HL-60/S4 treated with phorbol 12-myristate 13-acetate at 8.2 ng/mL for 4 days and 3 days (cell line): ENCODE results near the gene ARFGEF3.

Source experiments
- in situ Hi-C: fragments of 300-500 bp; cut with MboI; formaldehyde crosslinking; loops from 2 replicates; pipeline ENCODE4 v1.15.0; 2022; ENCODE audit warnings: low sequenced_read_pairs

ARFGEF3 gene

DNA sequence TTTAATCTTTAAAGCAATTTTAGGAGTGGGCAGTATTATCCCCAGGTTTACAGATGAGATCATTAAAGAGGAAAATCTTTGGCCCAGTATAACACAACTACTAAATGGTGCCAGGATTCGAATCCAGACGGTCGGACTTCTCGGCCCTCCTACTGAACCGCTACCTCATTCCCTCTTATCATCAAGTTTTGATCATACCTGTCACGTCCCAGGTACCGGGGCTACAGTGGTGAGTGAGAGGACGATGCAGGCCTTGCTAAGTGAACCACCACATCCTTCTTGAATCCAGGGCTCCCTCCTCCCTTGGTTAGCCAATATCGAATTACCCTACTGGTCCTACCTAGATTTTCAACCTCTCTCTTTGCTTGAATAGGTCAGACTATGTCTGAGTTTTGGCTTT is 134.6 kb downstream of the ARFGEF3 start:
- in situ Hi-C loops = no loop called here

DNA sequence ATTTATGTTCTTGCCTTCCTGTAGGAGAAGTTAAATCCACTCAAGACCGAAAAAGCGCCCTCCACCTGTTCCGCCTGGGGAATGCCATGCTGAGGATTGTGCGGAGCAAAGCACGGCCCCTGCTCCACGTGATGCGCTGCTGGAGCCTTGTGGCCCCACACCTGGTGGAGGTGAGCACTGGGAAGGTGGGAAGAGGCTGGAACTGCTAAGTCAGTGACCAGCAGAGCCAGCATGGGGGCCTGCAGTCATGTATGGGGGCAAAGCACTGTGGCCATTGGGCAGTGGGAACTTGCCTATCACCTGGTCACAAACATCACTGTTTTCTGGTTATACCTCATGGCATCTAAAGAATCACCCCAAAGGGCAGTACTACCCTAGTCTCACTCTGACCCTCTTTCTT is 135.0 kb downstream of the ARFGEF3 start:
- in situ Hi-C loops = no loop called here

- in situ Hi-C loops = no loop called here
Observed at GRCh38 chr6:138297761-138298298, 136.1 kb downstream of the ARFGEF3 start.

GRCh38 chr6:138300469-138300868 is 138.7 kb downstream of the ARFGEF3 start:
- in situ Hi-C loops = no loop called here

DNA sequence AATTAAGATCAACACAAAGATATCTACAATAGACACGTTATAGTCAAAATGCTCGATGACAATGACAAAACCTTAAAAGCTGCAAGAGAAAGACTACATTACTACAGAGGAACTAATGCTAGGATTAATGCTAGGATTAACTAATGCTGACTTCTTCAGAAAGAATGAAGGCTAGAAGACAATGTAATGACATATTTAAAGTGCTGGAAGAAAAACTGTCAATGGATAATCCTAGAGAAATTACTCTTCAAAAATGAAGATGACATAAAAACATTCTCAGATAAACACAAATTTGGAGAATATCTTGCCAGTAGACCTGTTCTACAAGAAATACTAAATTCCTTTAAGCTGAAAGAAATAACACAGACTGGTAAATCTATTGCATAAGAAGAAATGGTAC is 140.8 kb downstream of the ARFGEF3 start:
- in situ Hi-C loops = no loop called here

DNA sequence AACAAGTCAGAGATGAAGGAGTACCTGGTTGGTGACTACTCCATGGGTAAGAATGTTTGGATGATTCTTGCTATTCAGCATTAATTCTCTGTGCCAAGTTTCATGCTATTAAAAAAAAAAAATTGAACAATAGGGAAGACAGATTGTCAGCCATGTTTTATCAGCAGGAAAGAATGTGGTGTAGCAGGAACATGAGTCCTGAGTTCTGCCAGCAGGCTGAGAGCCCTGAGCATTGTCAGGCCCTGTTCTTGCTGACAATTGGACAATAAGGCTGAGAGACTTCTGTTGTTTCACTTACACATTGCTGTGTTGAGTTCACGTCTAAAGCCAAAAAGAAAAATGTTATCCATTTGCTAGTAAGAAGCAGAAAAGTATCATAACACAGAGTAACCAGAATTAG is 145.6 kb downstream of the ARFGEF3 start:
- in situ Hi-C loops = no loop called here

GRCh38 chr6:138307816-138308730 is 146.3 kb downstream of the ARFGEF3 start:
- in situ Hi-C loops = no loop called here

DNA sequence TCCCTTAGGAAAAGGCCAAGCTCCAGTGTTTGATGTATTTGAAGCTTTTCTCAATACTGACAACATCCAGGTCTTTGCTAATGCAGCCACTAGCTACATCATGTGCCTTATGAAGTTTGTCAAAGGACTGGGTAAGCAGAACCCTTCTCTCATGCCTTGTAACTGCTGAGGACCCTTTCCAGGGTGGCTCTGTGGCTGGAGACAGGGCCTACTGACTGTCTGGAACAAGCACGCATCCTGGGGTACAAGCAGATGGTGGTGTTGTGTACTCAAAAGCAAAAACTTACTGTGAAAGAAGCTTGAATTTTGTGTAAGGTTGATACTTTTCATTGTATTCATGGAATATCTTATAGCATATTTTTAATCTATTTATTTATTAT is 147.0 kb downstream of the ARFGEF3 start:
- in situ Hi-C loops = no loop called here

DNA sequence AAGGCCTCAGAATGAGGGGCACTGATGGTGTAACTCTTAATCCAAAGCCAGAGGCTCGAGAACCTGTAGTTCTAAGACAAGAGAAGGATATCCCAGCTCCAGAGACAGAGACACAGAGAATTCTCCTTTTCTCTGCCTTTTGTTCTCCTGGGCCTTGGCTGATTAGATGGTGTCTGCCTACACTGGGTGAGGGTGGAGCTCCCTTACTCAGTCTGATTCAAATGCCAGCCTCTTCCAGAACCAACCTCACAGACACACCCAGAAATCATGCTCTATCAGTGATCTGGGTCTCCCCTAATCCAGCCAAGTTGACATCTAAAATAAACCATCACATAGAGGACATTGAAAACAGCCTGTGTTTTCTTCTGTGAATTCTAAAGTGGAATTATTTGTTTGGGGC is 148.0 kb downstream of the ARFGEF3 start:
- in situ Hi-C loops = no loop called here

DNA sequence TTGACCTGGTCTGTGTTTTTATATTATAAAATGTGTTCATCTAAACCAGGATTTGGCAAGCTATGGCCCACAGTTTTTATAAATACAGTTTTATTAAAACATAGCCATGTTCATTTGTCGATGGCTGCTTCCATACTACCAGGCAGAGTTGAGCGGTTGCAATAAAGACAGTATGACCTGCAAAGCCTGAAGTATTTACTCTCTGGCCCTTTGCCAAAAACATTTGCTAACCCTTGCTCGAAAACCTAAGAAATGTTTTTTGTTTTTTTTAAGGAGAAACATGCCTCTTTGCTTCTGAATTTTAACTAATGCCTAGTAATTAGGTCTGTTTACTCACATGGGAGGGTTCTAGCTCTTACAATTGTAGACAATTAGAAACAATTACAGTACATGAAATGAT is 148.6 kb downstream of the ARFGEF3 start:
- in situ Hi-C loops = no loop called here

- in situ Hi-C loops = no loop called here
Observed at GRCh38 chr6:138310821-138311220, 149.1 kb downstream of the ARFGEF3 start.

DNA sequence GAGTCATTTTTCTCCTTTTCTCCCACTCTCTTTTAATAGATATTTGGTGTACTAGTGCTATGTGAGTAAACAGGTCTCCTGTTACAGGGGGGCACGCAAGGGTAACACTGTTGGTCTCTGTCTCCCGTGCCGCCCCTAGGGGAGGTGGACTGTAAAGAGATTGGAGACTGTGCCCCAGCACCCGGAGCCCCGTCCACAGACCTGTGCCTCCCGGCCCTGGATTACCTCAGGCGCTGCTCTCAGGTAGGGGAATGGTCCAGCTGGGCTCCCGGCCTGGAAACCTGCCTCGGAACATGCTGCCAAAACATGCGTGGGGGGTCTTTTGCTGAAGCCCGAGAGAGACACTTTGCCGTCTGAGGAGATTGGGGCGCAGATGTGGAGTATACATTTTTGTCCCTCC is 149.5 kb downstream of the ARFGEF3 start:
- in situ Hi-C loops = no loop called here

DNA sequence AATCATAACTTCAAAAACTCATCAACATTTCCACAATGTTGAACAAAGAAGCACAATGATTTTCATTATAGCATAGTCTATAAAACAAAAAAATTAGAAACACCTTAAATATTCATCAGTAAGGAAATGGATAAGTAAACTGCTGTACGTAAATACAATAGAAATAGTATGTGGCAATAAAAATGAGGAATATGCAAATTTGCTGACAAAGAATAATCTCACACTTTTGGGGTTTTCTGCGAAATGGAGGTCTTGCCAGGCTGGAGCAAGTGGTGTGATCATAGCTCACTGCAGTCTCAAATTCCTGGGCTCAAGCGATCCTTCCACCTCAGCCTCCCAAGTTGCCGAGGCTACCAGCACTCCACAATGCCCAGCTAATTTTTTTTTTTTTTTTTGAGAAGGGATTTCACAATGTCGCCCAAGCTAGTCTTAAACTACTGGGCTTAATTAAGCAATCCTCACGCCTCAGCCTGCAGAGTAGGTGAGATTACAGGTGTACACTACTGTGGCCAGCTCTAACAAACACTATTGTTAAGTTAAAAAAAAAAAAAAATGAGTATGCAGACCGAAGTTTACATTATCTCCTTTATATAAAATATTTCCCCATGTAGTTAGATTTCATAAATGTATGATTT is 157.1 kb downstream of the ARFGEF3 start:
- in situ Hi-C loops = no loop called here

- in situ Hi-C loops = no loop called here
Observed at GRCh38 chr6:138321934-138322333, 160.2 kb downstream of the ARFGEF3 start.

GRCh38 chr6:138323821-138324220 is 162.1 kb downstream of the ARFGEF3 start:
- in situ Hi-C loops = no loop called here

GRCh38 chr6:138328210-138328609 is 166.5 kb downstream of the ARFGEF3 start:
- in situ Hi-C loops = no loop called here

- in situ Hi-C loops = no loop called here
Observed at GRCh38 chr6:138330763-138331162, 169.0 kb downstream of the ARFGEF3 start.

DNA sequence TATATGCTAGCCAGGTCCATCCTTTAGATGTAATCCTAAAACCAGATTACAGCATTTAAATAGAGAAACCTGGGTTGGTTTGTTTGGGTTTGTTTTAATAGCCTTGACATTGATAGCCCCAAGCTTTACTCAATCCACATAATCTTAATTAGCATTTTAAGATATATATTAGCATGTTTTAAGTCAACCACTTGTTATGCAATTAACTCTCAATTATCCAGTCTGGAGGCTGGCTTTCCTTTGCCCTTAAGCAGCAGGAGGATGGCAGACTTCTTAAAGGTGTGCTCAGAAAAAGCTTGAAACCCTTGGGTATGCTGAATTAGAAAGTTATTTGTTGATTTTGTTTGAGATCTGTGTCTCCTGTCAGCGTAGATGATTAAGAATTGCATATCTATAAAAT is 169.7 kb downstream of the ARFGEF3 start:
- in situ Hi-C loops = no loop called here

- in situ Hi-C loops = no loop called here
Observed at GRCh38 chr6:138331984-138332383, 170.2 kb downstream of the ARFGEF3 start.

- in situ Hi-C loops = no loop called here
Observed at GRCh38 chr6:138334000-138334399, 172.3 kb downstream of the ARFGEF3 start.

- in situ Hi-C loops = no loop called here
Observed at GRCh38 chr6:138334963-138335362, 173.2 kb downstream of the ARFGEF3 start.

DNA sequence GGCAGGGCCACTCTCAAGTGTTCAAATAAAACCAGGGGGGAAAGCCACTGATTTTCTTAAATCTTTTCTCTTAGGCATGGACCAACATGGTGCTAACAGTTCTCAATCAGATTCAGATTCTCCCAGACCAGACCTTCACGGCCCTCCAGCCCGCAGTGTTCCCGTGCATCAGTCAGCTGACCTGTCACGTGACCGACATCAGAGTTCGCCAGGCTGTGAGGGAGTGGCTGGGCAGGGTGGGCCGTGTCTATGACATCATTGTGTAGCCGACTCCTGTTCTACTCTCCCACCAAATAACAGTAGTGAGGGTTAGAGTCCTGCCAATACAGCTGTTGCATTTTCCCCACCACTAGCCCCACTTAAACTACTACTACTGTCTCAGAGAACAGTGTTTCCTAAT is 174.5 kb downstream of the ARFGEF3 start:
- in situ Hi-C loops = no loop called here
